H1 (cell line): ENCODE measurements around the gene TMIGD2. TPM values are rescaled to one million over a fixed set of nuclear protein-coding genes. Genes with fewer than 3 reads are reported as not detected.

Experiments
- CTCF ChIA-PET: fragments of 300-600 bp; sonication (Branson Sonifier 250); formaldehyde crosslinking; loops from one replicate; lab custom pipeline; 2021; ENCODE audit not compliant: partially characterized antibody; lab: Charles Lee
- POLR2A ChIA-PET: fragments of 300-600 bp; sonication (Branson Sonifier 250); formaldehyde crosslinking; loops from one replicate; lab custom pipeline; 2021; ENCODE audit warnings: inconsistent platforms; ENCODE audit not compliant: partially characterized antibody; lab: Charles Lee
- DNase-seq, 2 experiments: peaks; one replicate each; pipeline versions ENCODE4 v3.0.0 to v3.0.0-alpha.2; 2010 to 2022; ENCODE audit warnings: low spot score in 2 of 2, low read depth in 1 of 2, mixed read lengths in 1 of 2
- FAIRE-seq: peaks from 2 replicates; lab custom pipeline; 2011; peaks lifted over from hg19 to GRCh38; lab: Jason Lieb, UNC
- H2AFZ ChIP-seq: 2 replicates; pipeline ENCODE4 v1.8.1; 2012; ENCODE audit warnings: low read length, inconsistent platforms
- H2AK5ac ChIP-seq: 2 replicates; pipeline ENCODE4 v1.6.1; 2013; ENCODE audit warnings: low read depth, low read length
- H2BK120ac ChIP-seq: replicated peaks from 2 replicates; pipeline ENCODE3; 2013; ENCODE audit warnings: low read depth, low read length, inconsistent platforms
- H2BK12ac ChIP-seq: 2 replicates; pipeline ENCODE4 v1.6.1; 2013; ENCODE audit warnings: low read depth, low read length
- H2BK15ac ChIP-seq: 2 replicates; pipeline ENCODE4 v1.6.1; 2013; ENCODE audit warnings: low read length
- H2BK20ac ChIP-seq: 2 replicates; pipeline ENCODE4 v1.6.1; 2013; ENCODE audit warnings: low read length
- H2BK5ac ChIP-seq: 2 replicates; pipeline ENCODE4 v1.6.1; 2013; ENCODE audit warnings: low read depth, low read length
- H3K14ac ChIP-seq: 2 replicates; pipeline ENCODE4 v1.6.1; 2013; ENCODE audit warnings: inconsistent platforms; ENCODE audit not compliant: insufficient read length
- H3K18ac ChIP-seq: 2 replicates; pipeline ENCODE4 v1.6.1; 2013; ENCODE audit warnings: low read length; ENCODE audit errors: extremely low read depth
- H3K23ac ChIP-seq: 2 replicates; pipeline ENCODE4 v1.6.1; 2013; ENCODE audit warnings: inconsistent platforms; ENCODE audit not compliant: insufficient read length
- H3K23me2 ChIP-seq: 2 replicates; pipeline ENCODE4 v1.6.1; 2013; ENCODE audit warnings: low read depth, low read length
- H3K27ac ChIP-seq: 2 replicates; pipeline ENCODE4 v1.6.1; 2011; ENCODE audit warnings: low read depth, low read length, inconsistent platforms
- H3K27me3 ChIP-seq, 4 experiments: replicated peaks in 1 of 4; 1 replicate in 1 of 4; 2 replicates in 3 of 4; pipeline versions ENCODE4 v1.6.1 to v1.8.1; 2011 to 2013; ENCODE audit warnings: low read length in 3 of 4, mild to moderate bottlenecking in 3 of 4, inconsistent platforms in 2 of 4, mixed read lengths in 2 of 4, moderate library complexity in 1 of 4; ENCODE audit not compliant: control insufficient read depth in 3 of 4, insufficient read depth in 3 of 4; ENCODE audit errors: extremely low read depth in 1 of 4
- H3K36me3 ChIP-seq, 4 experiments: 2 replicates each; pipeline versions ENCODE4 v1.6.1 to v1.8.1; 2011 to 2013; ENCODE audit warnings: mild to moderate bottlenecking in 4 of 4, low read length in 3 of 4, moderate library complexity in 2 of 4, control low read depth in 1 of 4, inconsistent platforms in 1 of 4; ENCODE audit not compliant: insufficient read depth in 4 of 4, control insufficient read depth in 2 of 4
- H3K4ac ChIP-seq: replicated peaks from 2 replicates; pipeline ENCODE3; 2013; ENCODE audit warnings: low read length, low read depth, mixed read lengths, inconsistent platforms; ENCODE audit not compliant: insufficient read length
- H3K4me1 ChIP-seq, 4 experiments: replicated peaks in 1 of 4; 1 replicate in 1 of 4; 2 replicates in 3 of 4; pipeline versions ENCODE4 v1.6.1 to v1.8.1; 2011 to 2013; ENCODE audit warnings: low read length in 3 of 4, inconsistent platforms in 2 of 4, mixed read lengths in 1 of 4; ENCODE audit not compliant: insufficient read depth in 4 of 4, control insufficient read depth in 3 of 4
- H3K4me2 ChIP-seq, 2 experiments: 2 replicates each; pipeline versions ENCODE4 v1.6.1 to v1.8.1; 2011 to 2013; ENCODE audit warnings: low read depth in 2 of 2, low read length in 2 of 2, control low read depth in 1 of 2, inconsistent platforms in 1 of 2, mild to moderate bottlenecking in 1 of 2; ENCODE audit not compliant: insufficient read depth in 1 of 2
- H3K4me3 ChIP-seq, 4 experiments: fragments of 200-600, 300-600 bp in 1 of 4; sonication (generic), shearing (Covaris generic), sonication (Bioruptor Twin) in 1 of 4; 2 replicates each; pipeline versions ENCODE4 v1.5.1 to v1.8.1; 2011 to 2016; ENCODE audit warnings: low read length in 4 of 4, low read depth in 3 of 4, control low read depth in 2 of 4, inconsistent platforms in 2 of 4, mild to moderate bottlenecking in 2 of 4, mixed read lengths in 1 of 4, moderate library complexity in 1 of 4; ENCODE audit not compliant: insufficient read depth in 2 of 4; ENCODE audit errors: extremely low read depth in 1 of 4
- H3K56ac ChIP-seq: replicated peaks from 2 replicates; pipeline ENCODE3; 2013; ENCODE audit warnings: low read depth, mild to moderate bottlenecking, mixed read lengths, low read length, inconsistent platforms; ENCODE audit not compliant: insufficient read length
- H3K79me1 ChIP-seq: 2 replicates; pipeline ENCODE4 v1.6.1; 2013; ENCODE audit warnings: low read depth, low read length, control low read depth
- H3K79me2 ChIP-seq, 2 experiments: 2 replicates each; pipeline versions ENCODE4 v1.6.1 to v1.8.1; 2012 to 2013; ENCODE audit warnings: low read length in 2 of 2, mild to moderate bottlenecking in 2 of 2, inconsistent platforms in 1 of 2; ENCODE audit not compliant: insufficient read depth in 2 of 2, control insufficient read depth in 1 of 2
- H3K9ac ChIP-seq, 4 experiments: replicated peaks in 1 of 4; 1 replicate in 1 of 4; 2 replicates in 3 of 4; pipeline versions ENCODE4 v1.6.1 to v1.8.1; 2011 to 2013; ENCODE audit warnings: low read depth in 3 of 4, low read length in 3 of 4, control low read depth in 2 of 4, mild to moderate bottlenecking in 2 of 4, moderate library complexity in 2 of 4, inconsistent platforms in 1 of 4; ENCODE audit errors: extremely low read depth in 1 of 4
- H3K9me3 ChIP-seq, 2 experiments: 2 replicates each; pipeline versions ENCODE4 v1.6.1 to v1.8.1; 2012 to 2013; ENCODE audit warnings: mild to moderate bottlenecking in 2 of 2, moderate library complexity in 2 of 2, control low read depth in 1 of 2, inconsistent platforms in 1 of 2, low read depth in 1 of 2, low read length in 1 of 2, mixed read lengths in 1 of 2; ENCODE audit not compliant: insufficient read depth in 2 of 2
- H4K20me1 ChIP-seq, 2 experiments: replicated peaks in 1 of 2; 2 replicates each; pipeline versions ENCODE3 to v1.8.1; 2011 to 2013; ENCODE audit warnings: inconsistent platforms in 2 of 2, low read length in 2 of 2, mild to moderate bottlenecking in 1 of 2; ENCODE audit not compliant: insufficient read depth in 2 of 2, control insufficient read depth in 1 of 2
- H4K5ac ChIP-seq: 2 replicates; pipeline ENCODE4 v1.6.1; 2013; ENCODE audit warnings: low read length, low read depth, mixed read lengths, inconsistent platforms; ENCODE audit not compliant: insufficient read length
- H4K8ac ChIP-seq: 2 replicates; pipeline ENCODE4 v1.8.0; 2013; ENCODE audit warnings: mild to moderate bottlenecking, moderate library complexity, low read length, inconsistent platforms; ENCODE audit not compliant: insufficient read depth; ENCODE audit errors: extremely low read depth
- H4K91ac ChIP-seq: replicated peaks from 2 replicates; pipeline ENCODE3; 2013; ENCODE audit warnings: low read length, mixed read lengths, inconsistent platforms; ENCODE audit not compliant: insufficient read length
- BRCA1 ChIP-seq: IDR thresholded peaks from 2 replicates; pipeline ENCODE4 v1.6.1; 2012; ENCODE audit warnings: low read depth, low read length, improper control_type of control experiment
- CHD1 ChIP-seq: IDR thresholded peaks from 2 replicates; pipeline ENCODE4 v1.6.1; 2012; ENCODE audit warnings: low read depth, low read length, improper control_type of control experiment
- EP300 ChIP-seq, 2 experiments: IDR thresholded peaks; 1 replicate in 1 of 2; 2 replicates in 1 of 2; pipeline ENCODE4 v1.6.1; 2011 to 2012; ENCODE audit warnings: low read depth in 2 of 2, low read length in 2 of 2, mild to moderate bottlenecking in 2 of 2, borderline replicate concordance in 1 of 2, inconsistent platforms in 1 of 2, moderate library complexity in 1 of 2
- FOSL1 ChIP-seq: IDR thresholded peaks from 2 replicates; pipeline ENCODE4 v1.6.1; 2011; ENCODE audit warnings: mild to moderate bottlenecking, low read depth, low read length, moderate library complexity; ENCODE audit not compliant: insufficient read depth
- HDAC6 ChIP-seq: IDR thresholded peaks from one replicate; pipeline ENCODE4 v1.7.1; 2012; ENCODE audit warnings: low read depth, mild to moderate bottlenecking, inconsistent platforms, low read length, moderate library complexity
- POLR2AphosphoS5 ChIP-seq: IDR thresholded peaks from 2 replicates; pipeline ENCODE4 v1.6.1; 2011; ENCODE audit warnings: low read depth, low read length
- SIN3A ChIP-seq, 2 experiments: IDR thresholded peaks in 1 of 2; conservative IDR thresholded peaks in 1 of 2; 2 replicates each; pipeline ENCODE4 v1.6.1; 2011 to 2012; ENCODE audit warnings: low read length in 2 of 2, improper control_type of control experiment in 1 of 2, low read depth in 1 of 2, mild to moderate bottlenecking in 1 of 2
- SP4 ChIP-seq: IDR thresholded peaks from 2 replicates; pipeline ENCODE4 v1.6.1; 2012; ENCODE audit warnings: low read length, inconsistent platforms
- TAF1 ChIP-seq: IDR thresholded peaks from 2 replicates; pipeline ENCODE4 v1.6.1; 2011; ENCODE audit warnings: mild to moderate bottlenecking, low read depth, low read length
- TCF12 ChIP-seq: IDR thresholded peaks from 2 replicates; pipeline ENCODE4 v1.6.1; 2011; ENCODE audit warnings: low read depth, mild to moderate bottlenecking, low read length
- WGBS, 2 experiments: shearing (Covaris generic) in 1 of 2; methylation state at CpG; one replicate each; pipeline versions ENCODE4 v1.1.6 to v1.1.7; 2013 to 2015; ENCODE audit warnings: low lambda C conversion rate in 2 of 2, mixed read lengths in 2 of 2, inconsistent platforms in 1 of 2, low coverage in 1 of 2, missing lambda C conversion rate in 1 of 2; ENCODE audit not compliant: insufficient replicate concordance in 2 of 2, insufficient coverage in 1 of 2, insufficient read length in 1 of 2; ENCODE audit errors: extremely low coverage in 1 of 2, missing lambda C conversion rate in 1 of 2; 5-methylcytosine and 5-hydroxymethylcytosine counted together
- polyA plus RNA-seq, 7 experiments: library from polyadenylated mRNA; depleted of rRNA in 3 of 7; stranded (reverse) in 5 of 7; unstranded in 2 of 7; fragments of >200 nt in 5 of 7; fragments of 200-250 nt in 2 of 7; gene quantifications; 1 replicate in 5 of 7; 2 replicates in 1 of 7; 4 replicates in 1 of 7; pipeline versions ENCODE4 v1.2.1 to v1.2.3, GENCODE V29; 2011 to 2013; ENCODE audit warnings: missing spikeins in 2 of 7, mixed read lengths in 2 of 7
- total RNA-seq: library from RNA; stranded (reverse); fragmentation: NEBNext Ultra II Directional; extraction: Animal tissue kit (Norgen Biotek cat#: 25700); gene quantifications from 2 replicates; pipeline ENCODE4 v1.2.1, GENCODE V29; 2021
- TF ChIP-seq, protein P1 (sequence below): IDR thresholded peaks from 2 replicates; pipeline ENCODE4 v1.6.1; 2011; ENCODE audit warnings: low read length, improper control_type of control experiment

TMIGD2 gene
- total and polyA plus RNA-seq, 2 of the 8 experiments (the other 6 are each of a cell fraction or from before 2014, with no cell fraction given) = 0.39 to 0.41 TPM

DNA sequence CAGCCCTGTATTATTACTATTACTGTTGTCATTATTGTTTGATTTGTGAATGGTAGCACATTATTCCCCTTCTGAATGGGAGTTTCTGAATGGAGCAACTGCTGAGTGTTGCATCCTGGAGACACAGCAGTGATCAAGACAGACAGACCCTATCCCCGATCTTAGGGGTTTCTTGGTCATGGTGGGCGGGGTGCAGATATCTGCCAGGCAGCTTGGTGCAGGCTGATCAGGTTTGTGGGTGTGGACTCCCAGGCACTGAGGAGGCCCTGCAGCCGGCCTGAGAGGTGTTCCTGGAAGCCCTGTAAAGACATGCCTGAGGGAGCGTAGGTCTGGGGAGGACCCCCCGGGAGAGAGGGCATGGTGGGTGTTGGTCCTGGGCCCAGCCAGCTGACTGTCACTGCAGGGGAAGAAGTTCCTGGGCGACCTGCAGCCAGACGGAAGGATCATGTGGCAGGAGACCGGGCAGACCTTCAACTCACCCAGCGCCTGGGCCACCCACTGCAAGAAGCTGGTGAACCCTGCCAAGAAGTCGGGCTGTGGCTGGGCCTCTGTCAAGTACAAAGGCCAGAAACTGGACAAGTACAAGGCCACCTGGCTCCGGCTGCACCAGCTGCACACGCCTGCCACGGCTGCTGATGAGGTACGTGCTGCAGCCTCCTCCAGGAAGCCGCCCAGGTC, 43.3 kb upstream of the TMIGD2 start:
- H3K4me3 ChIP-seq = no peak overlapping the region
- H3K79me2 ChIP-seq = peaks cover 0 to 5% of the 10 kb centered on the region in 2 experiments; a peak in 1 of 4 replicates
- H3K9ac ChIP-seq = no peak overlapping the region
- CTCF ChIA-PET = interaction anchor here (0.6 to 20.4 kb wide), 7 partner anchors 8 to 206 kb away, joined by 3 to 311 read pairs (median 3); partner anchors contain the start of gene SHD
- no peak for DNase-seq
- H2BK12ac ChIP-seq = no peak overlapping the region
- no peaks in the 10 kb centered on the region for H3K79me1 ChIP-seq
- no peak overlapping the region for H2AK5ac ChIP-seq
- H3K9me3 ChIP-seq = no peaks in the 10 kb centered on the region
- no peak overlapping the region for H2BK120ac ChIP-seq
- H2BK5ac ChIP-seq = no peak overlapping the region
- H2AFZ ChIP-seq = no peak overlapping the region
- no peak overlapping the region for H3K14ac ChIP-seq
- H2BK15ac ChIP-seq = no peak overlapping the region
- 96% methylated on average over 15 of the region's 15 CpGs; no CpG with 5 or more reads in 1 of the 2 experiments for WGBS, 2 experiments
- peaks cover 0 to 16% (median 5%) of the 10 kb centered on the region in 4 experiments; a peak in 5 of 8 replicates for H3K36me3 ChIP-seq
- no peak overlapping the region for H4K91ac ChIP-seq
- no peak overlapping the region for H3K18ac ChIP-seq
- peaks cover 0 to 8% of the 10 kb centered on the region in 2 experiments for H4K20me1 ChIP-seq
- no peak overlapping the region for H3K23ac ChIP-seq
- H3K4me1 ChIP-seq = peaks cover 0 to 13% (median 4%) of the 10 kb centered on the region in 4 experiments; a peak in 5 of 7 replicates
- no peak for FAIRE-seq
- H2BK20ac ChIP-seq = no peak overlapping the region
- H3K56ac ChIP-seq = no peak overlapping the region
- H4K8ac ChIP-seq = no peak overlapping the region; the same call in 1 of the 2 replicates
- peaks cover 10% of the 10 kb centered on the region for H3K23me2 ChIP-seq
- H4K5ac ChIP-seq = no peak overlapping the region
- no peak overlapping the region for H3K27ac ChIP-seq
- no peaks in the 10 kb centered on the region for H3K27me3 ChIP-seq
- POLR2A ChIA-PET = interaction anchor here (0.6 to 5.6 kb wide), 5 partner anchors 14 to 1443 kb away, joined by 3 to 72 read pairs (median 36); no protein-coding TSS in a partner anchor
- H3K4me2 ChIP-seq = no peak overlapping the region
- H3K4ac ChIP-seq = no peak overlapping the region
- no peak for TF ChIP-seq SIN3A (conservative IDR thresholded peaks at IDR 0.05 in 1 of 2, IDR thresholded peaks at IDR 0.05 in 1 of 2; ENCODE audit: low read depth in 1 of 2, low read length in 2 of 2)
- TF ChIP-seq POLR2AphosphoS5 = no peak
- TF ChIP-seq EP300 (IDR thresholded peaks at IDR 0.05; ENCODE audit: borderline replicate concordance in 1 of 2, low read depth in 2 of 2, low read length in 2 of 2) = no peak
- TF ChIP-seq SP4 = no peak
- TF ChIP-seq TCF12 = no peak
- TF ChIP-seq FOSL1 = no peak
- no peak for TF ChIP-seq HDAC6
- no peak for TF ChIP-seq CHD1
- TF ChIP-seq, protein P1, sequence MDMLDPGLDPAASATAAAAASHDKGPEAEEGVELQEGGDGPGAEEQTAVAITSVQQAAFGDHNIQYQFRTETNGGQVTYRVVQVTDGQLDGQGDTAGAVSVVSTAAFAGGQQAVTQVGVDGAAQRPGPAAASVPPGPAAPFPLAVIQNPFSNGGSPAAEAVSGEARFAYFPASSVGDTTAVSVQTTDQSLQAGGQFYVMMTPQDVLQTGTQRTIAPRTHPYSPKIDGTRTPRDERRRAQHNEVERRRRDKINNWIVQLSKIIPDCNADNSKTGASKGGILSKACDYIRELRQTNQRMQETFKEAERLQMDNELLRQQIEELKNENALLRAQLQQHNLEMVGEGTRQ = no peak
- TF ChIP-seq TAF1 = no peak
- TF ChIP-seq BRCA1 = no peak
